HepG2 (cell line): ENCODE results near the gene B3GALT5. TPM values are rescaled to one million over a fixed set of nuclear protein-coding genes. Genes with fewer than 3 reads are reported as not detected.

Experiments
- ATAC-seq: fragments of 200-7000 bp; cut with Tn5 transposase; 3 replicates; pipeline ENCODE4 v1.9.1; 2020; ENCODE audit warnings: mild to moderate bottlenecking, moderate library complexity
- BruUV-seq: library from RNA; stranded (reverse); fragments of 400-500 nt; replicated peaks from 2 replicates; lab custom pipeline; 2021; lab: Mats Ljungman, UMichigan
- CTCF ChIA-PET: fragments of 300-600 bp; formaldehyde crosslinking; extraction: SDS; loops from one replicate; lab custom pipeline; 2021; ENCODE audit warnings: low total read pairs, inconsistent platforms, low intra/inter-chr PET ratio; lab: Yijun Ruan, JAX
- POLR2A ChIA-PET: fragments of 350-600 bp; sonication (Branson Sonifier 250); formaldehyde crosslinking; loops from one replicate; lab custom pipeline; 2020; ENCODE audit warnings: antibody characterized with exemption, inconsistent platforms; lab: Yijun Ruan, JAX
- DNase-seq: peaks from one replicate; pipeline ENCODE4 v3.0.0-alpha.2; 2015; ENCODE audit warnings: low spot score
- FAIRE-seq: peaks from 3 replicates; lab custom pipeline; 2011; peaks lifted over from hg19 to GRCh38; lab: Jason Lieb, UNC
- H2AFZ ChIP-seq: one replicate; pipeline ENCODE4 v1.6.1; 2011; ENCODE audit warnings: low read length, inconsistent platforms
- H3K27ac ChIP-seq: fragments of 300-600 bp; 3 replicates; pipeline ENCODE4 v1.8.0; 2011; ENCODE audit warnings: mixed run types, mild to moderate bottlenecking, mixed read lengths, low read length, inconsistent platforms; ENCODE audit not compliant: insufficient read depth; ENCODE audit errors: extremely low read length
- H3K27me3 ChIP-seq, 2 experiments: fragments of 200-600 bp in 1 of 2; 2 replicates in 1 of 2; 3 replicates in 1 of 2; pipeline versions ENCODE4 v1.6.0 to v1.8.0; 2011; ENCODE audit warnings: low read length in 2 of 2, mild to moderate bottlenecking in 2 of 2, moderate library complexity in 2 of 2, inconsistent platforms in 1 of 2; ENCODE audit not compliant: insufficient read depth in 2 of 2, control insufficient read depth in 1 of 2
- H3K36me3 ChIP-seq, 2 experiments: fragments of 200-600 bp in 1 of 2; replicated peaks in 1 of 2; 2 replicates in 1 of 2; 3 replicates in 1 of 2; pipeline versions ENCODE4 v1.5.1 to v1.8.0; 2011; ENCODE audit warnings: low read length in 2 of 2, inconsistent platforms in 1 of 2; ENCODE audit not compliant: insufficient read depth in 2 of 2, control insufficient read depth in 1 of 2
- H3K4me1 ChIP-seq: 2 replicates; pipeline ENCODE4 v1.5.1; 2012; ENCODE audit warnings: low read length, inconsistent platforms; ENCODE audit not compliant: insufficient read depth
- H3K4me2 ChIP-seq: 2 replicates; pipeline ENCODE4 v1.6.0; 2011; ENCODE audit warnings: low read depth, low read length, inconsistent platforms
- H3K4me3 ChIP-seq, 3 experiments: fragments of 200-600 bp in 1 of 3; sonication (generic), shearing (Covaris generic) in 1 of 3; replicated peaks in 1 of 3; 2 replicates each; pipeline ENCODE4 v1.5.1; 2011 to 2016; ENCODE audit warnings: low read length in 3 of 3, inconsistent platforms in 2 of 3, low read depth in 2 of 3, mild to moderate bottlenecking in 2 of 3, control low read depth in 1 of 3, mixed read lengths in 1 of 3; ENCODE audit not compliant: insufficient read depth in 1 of 3
- H3K79me2 ChIP-seq: one replicate; pipeline ENCODE4 v1.6.1; 2011; ENCODE audit warnings: low read length, inconsistent platforms; ENCODE audit not compliant: insufficient read depth
- H3K9ac ChIP-seq: 2 replicates; pipeline ENCODE4 v1.6.0; 2011; ENCODE audit warnings: mild to moderate bottlenecking, low read depth, low read length, inconsistent platforms; ENCODE audit not compliant: insufficient read depth
- H3K9me3 ChIP-seq: 2 replicates; pipeline ENCODE4 v1.5.1; 2012; ENCODE audit warnings: mild to moderate bottlenecking, low read length
- H4K20me1 ChIP-seq: 2 replicates; pipeline ENCODE4 v1.6.0; 2011; ENCODE audit warnings: inconsistent platforms, mild to moderate bottlenecking, low read length, moderate library complexity; ENCODE audit not compliant: insufficient read depth
- CREB1 ChIP-seq, 2 experiments: fragments of 450-650 bp in 1 of 2; IDR thresholded peaks; 2 replicates each; pipeline ENCODE4 v1.6.1; 2016 to 2017; ENCODE audit warnings: control low read depth in 1 of 2, mild to moderate bottlenecking in 1 of 2, missing compliant biosample characterization in 1 of 2, missing genetic modification characterization in 1 of 2
- NR2C2 ChIP-seq: sonication (generic); formaldehyde crosslinking; IDR thresholded peaks from 2 replicates; pipeline ENCODE4 v1.4.0; 2020; ENCODE audit warnings: missing genetic modification reagents, mild to moderate bottlenecking, moderate library complexity, borderline replicate concordance
- NR2F2 ChIP-seq: IDR thresholded peaks from 2 replicates; pipeline ENCODE4 v1.6.1; 2012; ENCODE audit warnings: low read depth, inconsistent platforms, borderline replicate concordance
- PAF1 ChIP-seq: IDR thresholded peaks from 2 replicates; pipeline ENCODE4 v1.6.1; 2016; ENCODE audit warnings: missing genetic modification reagents, missing compliant biosample characterization
- RAD21 ChIP-seq: fragments of 450-650 bp; formaldehyde crosslinking; IDR thresholded peaks from 2 replicates; pipeline ENCODE4 v1.5.0; 2020; ENCODE audit warnings: mild to moderate bottlenecking
- SMAD3 ChIP-seq: sonication (generic); formaldehyde crosslinking; IDR thresholded peaks from 2 replicates; pipeline ENCODE4 v1.4.0; 2020; ENCODE audit warnings: missing genetic modification reagents
- U2AF2 ChIP-seq: fragments of 200-400 bp; formaldehyde crosslinking; IDR thresholded peaks from 2 replicates; pipeline ENCODE4 v1.6.1; 2017; ENCODE audit warnings: low read depth, mild to moderate bottlenecking, low read length
- ZKSCAN1 ChIP-seq: fragments of 150-350 bp; IDR thresholded peaks from 2 replicates; pipeline ENCODE4 v1.6.1; 2014; ENCODE audit warnings: low read length
- ZMYM2 ChIP-seq: sonication (generic); formaldehyde crosslinking; IDR thresholded peaks from 2 replicates; pipeline ENCODE4 v1.8.0; 2022; ENCODE audit warnings: mild to moderate bottlenecking, missing genetic modification reagents
- ZNF484 ChIP-seq: sonication (generic); formaldehyde crosslinking; IDR thresholded peaks from 2 replicates; pipeline ENCODE4 v1.5.1; 2020; ENCODE audit warnings: mild to moderate bottlenecking, low read depth, missing genetic modification reagents, borderline replicate concordance
- ZNF562 ChIP-seq: sonication (generic); formaldehyde crosslinking; IDR thresholded peaks from 2 replicates; pipeline ENCODE4 v1.8.0; 2022; ENCODE audit warnings: missing genetic modification reagents, borderline replicate concordance
- WGBS: methylation state at CpG from one replicate; pipeline ENCODE4 v1.1.6; 2017; ENCODE audit warnings: low lambda C conversion rate; 5-methylcytosine and 5-hydroxymethylcytosine counted together
- in situ Hi-C: cut with HindIII; loops from 2 replicates; pipeline ENCODE4 v1.10.0; 2017; ENCODE audit warnings: low pct_unique_long_range_greater_than_20kb; ENCODE audit not compliant: extremely low pct_ligation_motif_present
- intact Hi-C: fragments of 100-400 bp; cut with micrococcal nuclease; formaldehyde crosslinking; loops from one replicate; pipeline ENCODE4 v1.10.0; 2022; ENCODE audit not compliant: unreplicated experiment
- polyA plus RNA-seq, 8 experiments: library from polyadenylated mRNA; depleted of rRNA in 3 of 8; stranded (reverse) in 7 of 8; unstranded in 1 of 8; fragments of >200 nt; fragmentation: Illumina TruSeq in 4 of 8; extraction: Trizol in 4 of 8; gene quantifications; 2 replicates each; pipeline versions ENCODE4 v1.2.1 to v1.2.3, GENCODE V29; 2011 to 2016; ENCODE audit warnings: low read depth in 4 of 8, missing spikeins in 1 of 8, mixed read lengths in 1 of 8; ENCODE audit not compliant: insufficient read depth in 1 of 8
- total RNA-seq, 5 experiments: library from RNA; depleted of rRNA; stranded (reverse); fragments of >200 nt; fragmentation: Illumina TruSeq; extraction: Trizol; gene quantifications; 2 replicates each; pipeline ENCODE4 v1.2.3, GENCODE V29; 2016; ENCODE audit warnings: low read depth in 1 of 5
- TF ChIP-seq, protein P1 (sequence below): sonication (generic); formaldehyde crosslinking; conservative IDR thresholded peaks from 2 replicates; pipeline ENCODE4 v1.4.0; 2020; ENCODE audit warnings: missing genetic modification reagents

Gene B3GALT5
- total and polyA plus RNA-seq, 2 of the 13 experiments (the other 11 are each of a cell fraction or from before 2014, with no cell fraction given) = 0.02 to 0.03 TPM

DNA sequence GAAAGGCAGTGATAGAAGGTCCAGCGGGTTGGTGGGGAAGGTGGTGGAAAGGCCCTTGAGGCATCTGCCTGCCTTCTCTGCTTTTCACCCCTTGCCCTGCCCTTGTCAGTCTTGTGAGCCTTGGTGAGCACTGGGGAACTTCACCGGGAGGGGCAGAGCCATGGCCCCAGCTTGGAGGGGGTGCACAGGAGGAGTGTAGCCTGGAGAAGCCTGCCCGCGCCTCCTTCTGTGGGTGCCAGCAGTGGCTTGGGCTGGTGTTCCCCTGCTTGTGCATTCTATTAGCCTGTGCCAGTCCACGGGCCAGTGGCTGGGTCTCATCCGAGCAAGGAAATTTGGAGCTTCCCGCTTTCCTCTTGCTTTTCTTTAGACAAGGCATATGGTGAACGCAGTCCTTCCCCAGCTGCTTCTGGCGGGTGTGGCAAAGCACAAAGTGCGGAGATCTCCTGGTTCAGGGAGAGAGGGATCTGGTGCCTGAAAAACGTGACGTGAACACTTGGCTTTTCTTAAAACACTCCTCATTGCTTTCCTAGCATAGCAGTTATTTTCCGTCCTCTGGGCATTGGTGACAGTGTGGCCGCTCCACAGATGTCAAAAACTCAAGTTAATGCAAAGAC, 10.6 kb upstream of the B3GALT5 start:
- H3K4me3 ChIP-seq = no peak overlapping the region

DNA sequence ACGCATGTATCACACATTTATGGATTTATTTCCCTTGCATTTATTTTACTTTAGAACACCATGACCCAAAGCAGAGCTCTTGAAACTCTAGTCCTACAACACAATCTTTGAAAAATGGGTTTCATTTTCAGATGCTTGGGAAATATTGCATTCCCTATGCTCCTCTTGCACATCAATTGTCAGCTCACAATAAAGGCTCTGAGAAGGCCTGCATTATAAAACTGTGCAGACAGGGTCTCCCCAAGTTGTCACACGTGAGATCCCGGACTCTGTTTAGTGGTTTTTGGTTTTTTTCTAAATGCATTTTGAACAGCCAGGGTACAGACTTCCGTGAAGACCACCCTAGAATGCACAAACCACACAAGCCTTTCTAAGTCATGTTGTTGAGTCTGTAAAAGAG, 9.9 kb upstream of the B3GALT5 start:
- Histone ChIP-seq H3K9me3 (no peaks in the 10 kb centered on the region), H3K4me2 (no peak overlapping the region), H3K4me1 (no peaks in the 10 kb centered on the region), H3K79me2 (no peaks in the 10 kb centered on the region), H3K27me3 (0 out of 5 replicates have a peak, but pooled peaks cover 0 to 9% of the 10 kb centered on the region in 2 experiments), H3K36me3 (no peaks in the 10 kb centered on the region), H3K4me3 (no peak overlapping the region), H3K9ac (no peak overlapping the region), H4K20me1 (no peaks in the 10 kb centered on the region), H3K27ac (no peak overlapping the region), H2AFZ (no peak overlapping the region)
- intact Hi-C loops (no loop called here), in situ Hi-C loops (no loop called here)
- CTCF ChIA-PET = no interaction called here
- no TSS peak for BruUV-seq
- POLR2A ChIA-PET = no interaction called here
- DNase-seq (no peak), FAIRE-seq (no peak), ATAC-seq (no peak)
- 17% methylated on average over 4 of the region's 4 CpGs for WGBS
- no peak for TF ChIP-seq ZKSCAN1
- TF ChIP-seq SMAD3 = no peak
- no peak for TF ChIP-seq PAF1
- TF ChIP-seq NR2C2 (CRISPR knock-in tag) = no peak
- no peak for TF ChIP-seq ZNF484 (CRISPR knock-in tag)
- TF ChIP-seq, protein P1, sequence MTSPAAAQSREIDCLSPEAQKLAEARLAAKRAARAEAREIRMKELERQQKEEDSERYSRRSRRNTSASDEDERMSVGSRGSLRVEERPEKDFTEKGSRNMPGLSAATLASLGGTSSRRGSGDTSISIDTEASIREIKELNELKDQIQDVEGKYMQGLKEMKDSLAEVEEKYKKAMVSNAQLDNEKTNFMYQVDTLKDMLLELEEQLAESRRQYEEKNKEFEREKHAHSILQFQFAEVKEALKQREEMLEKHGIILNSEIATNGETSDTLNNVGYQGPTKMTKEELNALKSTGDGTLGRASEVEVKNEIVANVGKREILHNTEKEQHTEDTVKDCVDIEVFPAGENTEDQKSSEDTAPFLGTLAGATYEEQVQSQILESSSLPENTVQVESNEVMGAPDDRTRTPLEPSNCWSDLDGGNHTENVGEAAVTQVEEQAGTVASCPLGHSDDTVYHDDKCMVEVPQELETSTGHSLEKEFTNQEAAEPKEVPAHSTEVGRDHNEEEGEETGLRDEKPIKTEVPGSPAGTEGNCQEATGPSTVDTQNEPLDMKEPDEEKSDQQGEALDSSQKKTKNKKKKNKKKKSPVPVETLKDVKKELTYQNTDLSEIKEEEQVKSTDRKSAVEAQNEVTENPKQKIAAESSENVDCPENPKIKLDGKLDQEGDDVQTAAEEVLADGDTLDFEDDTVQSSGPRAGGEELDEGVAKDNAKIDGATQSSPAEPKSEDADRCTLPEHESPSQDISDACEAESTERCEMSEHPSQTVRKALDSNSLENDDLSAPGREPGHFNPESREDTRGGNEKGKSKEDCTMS (CRISPR knock-in tag) = no peak
- no peak for TF ChIP-seq ZMYM2 (CRISPR knock-in tag)
- TF ChIP-seq NR2F2 = no peak

More for the DNA sequence above, 10.6 kb upstream of the B3GALT5 start:
- Histone ChIP-seq H3K9me3 (no peaks in the 10 kb centered on the region), H3K9ac (no peak overlapping the region), H4K20me1 (no peaks in the 10 kb centered on the region), H3K27ac (no peak overlapping the region), H2AFZ (no peak overlapping the region), H3K4me1 (no peaks in the 10 kb centered on the region), H3K4me2 (no peak overlapping the region), H3K27me3 (0 out of 5 replicates have a peak, but pooled peaks cover 0 to 9% of the 10 kb centered on the region in 2 experiments), H3K36me3 (no peaks in the 10 kb centered on the region), H3K79me2 (no peaks in the 10 kb centered on the region)
- 51% methylated on average over 13 of the region's 14 CpGs for WGBS
- in situ Hi-C loops (no loop called here), intact Hi-C loops (no loop called here)
- ChIA-PET POLR2A (no interaction called here), CTCF (no interaction called here)
- BruUV-seq = no TSS peak
- no peak for FAIRE-seq
- TF ChIP-seq ZNF562 (no peak), U2AF2 (no peak), CREB1 (IDR thresholded peaks at IDR 0.05) (0 out of 2 replicates have a peak, but pooled peaks have one; percentile 34), CREB1 (CRISPR knock-in tag; IDR thresholded peaks at IDR 0.05) (no peak), RAD21 (CRISPR knock-in tag) (no peak)
- DNase-seq = no peak
- no peak for ATAC-seq
